ENCODE data around the gene ERCC2. TPM values are rescaled to one million over a fixed set of nuclear protein-coding genes. Genes with fewer than 3 reads are reported as not detected.

Gene ERCC2
- total RNA-seq, 1 donor, result 22.3 TPM

DNA sequence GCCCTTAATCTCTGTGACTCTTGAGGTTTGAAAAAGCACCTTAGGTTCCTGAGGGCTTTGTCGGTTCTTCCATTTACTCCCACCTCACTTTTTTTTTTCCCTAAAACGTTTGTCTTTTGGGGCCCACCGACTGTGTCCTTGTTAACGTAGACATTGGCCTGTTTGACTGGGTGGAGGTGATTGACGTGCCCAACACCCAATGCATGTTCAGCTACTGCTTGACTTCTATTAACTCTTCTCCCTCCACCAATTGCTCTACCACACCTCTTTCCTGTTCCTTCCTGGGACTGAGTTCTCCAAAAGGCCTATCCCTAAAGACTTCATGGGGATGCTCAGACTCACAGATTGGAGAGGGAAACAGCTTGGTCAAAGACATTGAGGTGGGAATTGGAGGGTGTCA lies 65.0 kb downstream of the ERCC2 start:
- TF ChIP-seq, protein P1, sequence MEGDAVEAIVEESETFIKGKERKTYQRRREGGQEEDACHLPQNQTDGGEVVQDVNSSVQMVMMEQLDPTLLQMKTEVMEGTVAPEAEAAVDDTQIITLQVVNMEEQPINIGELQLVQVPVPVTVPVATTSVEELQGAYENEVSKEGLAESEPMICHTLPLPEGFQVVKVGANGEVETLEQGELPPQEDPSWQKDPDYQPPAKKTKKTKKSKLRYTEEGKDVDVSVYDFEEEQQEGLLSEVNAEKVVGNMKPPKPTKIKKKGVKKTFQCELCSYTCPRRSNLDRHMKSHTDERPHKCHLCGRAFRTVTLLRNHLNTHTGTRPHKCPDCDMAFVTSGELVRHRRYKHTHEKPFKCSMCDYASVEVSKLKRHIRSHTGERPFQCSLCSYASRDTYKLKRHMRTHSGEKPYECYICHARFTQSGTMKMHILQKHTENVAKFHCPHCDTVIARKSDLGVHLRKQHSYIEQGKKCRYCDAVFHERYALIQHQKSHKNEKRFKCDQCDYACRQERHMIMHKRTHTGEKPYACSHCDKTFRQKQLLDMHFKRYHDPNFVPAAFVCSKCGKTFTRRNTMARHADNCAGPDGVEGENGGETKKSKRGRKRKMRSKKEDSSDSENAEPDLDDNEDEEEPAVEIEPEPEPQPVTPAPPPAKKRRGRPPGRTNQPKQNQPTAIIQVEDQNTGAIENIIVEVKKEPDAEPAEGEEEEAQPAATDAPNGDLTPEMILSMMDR (IDR thresholded peaks at IDR 0.05; ENCODE audit: insufficient read depth, low read length), result no peak
- DNase-seq (ENCODE audit: low read depth), result peak; percentile 47
- H3K4me3 ChIP-seq (ENCODE audit: low read depth, low read length), result no peak overlapping the region

DNA sequence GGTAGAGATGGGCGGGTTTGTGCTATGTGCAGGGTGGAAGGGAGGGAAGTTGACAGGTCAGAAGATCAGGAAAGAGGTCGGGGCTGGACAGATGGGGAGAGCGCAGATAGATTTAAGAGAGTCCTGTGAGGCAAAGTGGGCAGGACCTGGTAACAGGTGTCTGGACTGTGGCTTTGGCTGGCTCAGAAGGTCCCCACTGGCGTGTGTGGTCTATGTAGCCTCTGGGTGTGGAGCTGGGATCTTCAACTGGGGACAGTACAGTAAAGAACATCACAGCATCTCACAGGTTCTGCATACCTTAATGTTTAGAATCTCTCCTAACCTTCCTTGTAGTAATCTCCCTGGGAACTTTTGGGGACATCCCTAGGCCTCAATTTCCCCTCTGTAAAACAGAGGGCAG lies 65.4 kb downstream of the ERCC2 start:
- H3K4me3 ChIP-seq (ENCODE audit: low read depth, low read length), result no peak overlapping the region
- TF ChIP-seq, protein P1 (IDR thresholded peaks at IDR 0.05; ENCODE audit: insufficient read depth, low read length), result no peak
- no peak for DNase-seq (ENCODE audit: low read depth)

- no peak overlapping the region for H3K4me3 ChIP-seq (ENCODE audit: low read depth, low read length)
- TF ChIP-seq, protein P1 (IDR thresholded peaks at IDR 0.05; ENCODE audit: insufficient read depth, low read length), result no peak
- DNase-seq (ENCODE audit: low read depth), result no peak
Measured at GRCh38 chr19:45304141-45304926, 66.0 kb downstream of the ERCC2 start.

GRCh38 chr19:45303269-45304060 lies 66.9 kb downstream of the ERCC2 start:
- H3K4me3 ChIP-seq (ENCODE audit: low read depth, low read length), result no peak overlapping the region

DNA sequence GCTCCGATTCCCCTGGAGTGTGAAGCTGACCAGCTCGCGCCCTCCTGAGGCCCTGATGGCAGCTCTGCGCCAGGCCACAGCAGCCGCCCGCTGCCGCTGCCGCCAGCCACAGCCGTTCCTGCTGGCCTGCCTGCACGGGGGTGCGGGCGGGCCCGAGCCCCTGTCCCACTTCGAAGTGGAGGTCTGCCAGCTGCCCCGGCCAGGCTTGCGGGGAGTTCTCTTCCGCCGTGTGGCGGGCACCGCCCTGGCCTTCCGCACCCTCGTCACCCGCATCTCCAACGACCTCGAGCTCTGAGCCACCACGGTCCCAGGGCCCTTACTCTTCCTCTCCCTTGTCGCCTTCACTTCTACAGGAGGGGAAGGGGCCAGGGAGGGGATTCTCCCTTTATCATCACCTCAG lies 68.0 kb downstream of the ERCC2 start:
- no peak for DNase-seq (ENCODE audit: low read depth)
- TF ChIP-seq, protein P1 (IDR thresholded peaks at IDR 0.05; ENCODE audit: insufficient read depth, low read length), result no peak
- no peak overlapping the region for H3K4me3 ChIP-seq (ENCODE audit: low read depth, low read length)

More at GRCh38 chr19:45303269-45304060, 66.9 kb downstream of the ERCC2 start:
- no peak for DNase-seq (ENCODE audit: low read depth)
- TF ChIP-seq, protein P1 (IDR thresholded peaks at IDR 0.05; ENCODE audit: insufficient read depth, low read length), result no peak

Other genes with a start within 250 kb of the ERCC2 start
- gene NKPD1, start 209.6 kb downstream of the ERCC2 start, total RNA-seq (ENCODE audit: low replicate concordance), result 0.25 and 0.36 TPM in 2 replicates
- gene TRAPPC6A, start 192.3 kb downstream of the ERCC2 start, total RNA-seq (ENCODE audit: low replicate concordance), result 6.9 and 10.1 TPM in 2 replicates
- 7.7 and 16.1 TPM in 2 replicates for gene BLOC1S3, start 191.8 kb downstream of the ERCC2 start, total RNA-seq (ENCODE audit: low replicate concordance)
- under 0.01 TPM in 1 of 2 replicates, not detected in the other for gene EXOC3L2, start 125.2 kb downstream of the ERCC2 start, total RNA-seq (ENCODE audit: low replicate concordance)
- gene MARK4, start 119.3 kb downstream of the ERCC2 start, total RNA-seq (ENCODE audit: low replicate concordance), result 9.8 and 17.1 TPM in 2 replicates
- gene CKM, start 47.7 kb downstream of the ERCC2 start, total RNA-seq (ENCODE audit: low replicate concordance), result not detected in 2 replicates
- not detected in 2 replicates for gene KLC3, start 29.8 kb downstream of the ERCC2 start, total RNA-seq (ENCODE audit: low replicate concordance)
- 1.3 and 2.8 TPM in 2 replicates for gene PPP1R13L, start 34.5 kb upstream of the ERCC2 start, total RNA-seq (ENCODE audit: low replicate concordance)
- gene POLR1G, start 36.1 kb upstream of the ERCC2 start, total RNA-seq (ENCODE audit: low replicate concordance), result 3.0 and 5.7 TPM in 2 replicates
- 109 and 111 TPM in 2 replicates for gene ERCC1, start 53.3 kb upstream of the ERCC2 start, total RNA-seq (ENCODE audit: low replicate concordance)
- 0.33 and 0.81 TPM in 2 replicates for gene FOSB, start 97.4 kb upstream of the ERCC2 start, total RNA-seq (ENCODE audit: low replicate concordance)
- 5.7 and 26.8 TPM in 2 replicates for gene RTN2, start 126.5 kb upstream of the ERCC2 start, total RNA-seq (ENCODE audit: low replicate concordance)
- 0.99 and 2.4 TPM in 2 replicates for gene PPM1N, start 127.9 kb upstream of the ERCC2 start, total RNA-seq (ENCODE audit: low replicate concordance)
- gene VASP, start 136.9 kb upstream of the ERCC2 start, total RNA-seq (ENCODE audit: low replicate concordance), result 31.6 and 33.3 TPM in 2 replicates
- 8.8 and 9.6 TPM in 2 replicates for gene OPA3, start 214.2 kb upstream of the ERCC2 start, total RNA-seq (ENCODE audit: low replicate concordance)
- 0.16 TPM in 1 of 2 replicates, not detected in the other for gene GPR4, start 231.6 kb upstream of the ERCC2 start, total RNA-seq (ENCODE audit: low replicate concordance)